Measurements from ENCODE around the gene LEUTX. TPM values are rescaled to one million over a fixed set of nuclear protein-coding genes. Genes with fewer than 3 reads are reported as not detected.

LEUTX gene
- total RNA-seq, 1 donor from 2014 or later: not detected

DNA sequence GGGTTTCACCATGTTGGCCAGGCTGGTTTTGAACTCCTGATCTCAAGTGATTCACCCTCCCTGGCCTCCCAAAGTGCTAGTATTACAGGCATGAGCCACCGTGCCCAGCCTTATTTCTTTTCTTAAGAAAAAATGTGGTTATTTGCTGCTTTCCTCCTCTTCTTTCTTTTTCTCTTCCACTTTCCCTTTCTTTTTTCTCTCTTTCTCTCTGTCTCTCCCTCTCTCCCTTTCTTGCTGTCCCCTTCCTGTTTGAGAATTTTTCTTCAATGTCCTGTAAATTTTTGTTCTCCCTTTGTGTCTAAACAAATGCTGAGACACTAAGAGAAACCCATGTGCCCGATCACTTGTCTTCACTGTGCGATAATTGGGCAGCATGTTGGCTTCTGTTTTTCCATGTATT is 2.2 kb downstream of the LEUTX start:
- no peak overlapping the region for H3K4me3 ChIP-seq
- TF ChIP-seq CTCF (IDR thresholded peaks at IDR 0.05): no peak

GRCh38 chr19:39788244-39788643 is 9.6 kb downstream of the LEUTX start:
- peaks cover 0 to 13% of the 10 kb centered on the region in 2 donors for H3K9me3 ChIP-seq
- H3K27ac ChIP-seq: no peak overlapping the region
- DNase-seq (ENCODE audit: low spot score in 2 of 2): no peak
- no peaks in the 10 kb centered on the region for H3K36me3 ChIP-seq
- no peak overlapping the region for H3K4me3 ChIP-seq
- no peaks in the 10 kb centered on the region for H3K27me3 ChIP-seq
- no peak for TF ChIP-seq CTCF (IDR thresholded peaks at IDR 0.05)
- no peaks in the 10 kb centered on the region for H3K4me1 ChIP-seq
- intact Hi-C loops (cut with DNase I): no loop called here

More for the DNA sequence above, 2.2 kb downstream of the LEUTX start:
- Histone ChIP-seq H3K27ac (no peak overlapping the region), H3K4me1 (no peaks in the 10 kb centered on the region), H3K27me3 (no peaks in the 10 kb centered on the region), H3K9me3 (no peaks in the 10 kb centered on the region), H3K36me3 (no peaks in the 10 kb centered on the region)
- intact Hi-C loops (cut with DNase I): no loop called here
- no peak for DNase-seq (ENCODE audit: low spot score in 2 of 2)

DNA sequence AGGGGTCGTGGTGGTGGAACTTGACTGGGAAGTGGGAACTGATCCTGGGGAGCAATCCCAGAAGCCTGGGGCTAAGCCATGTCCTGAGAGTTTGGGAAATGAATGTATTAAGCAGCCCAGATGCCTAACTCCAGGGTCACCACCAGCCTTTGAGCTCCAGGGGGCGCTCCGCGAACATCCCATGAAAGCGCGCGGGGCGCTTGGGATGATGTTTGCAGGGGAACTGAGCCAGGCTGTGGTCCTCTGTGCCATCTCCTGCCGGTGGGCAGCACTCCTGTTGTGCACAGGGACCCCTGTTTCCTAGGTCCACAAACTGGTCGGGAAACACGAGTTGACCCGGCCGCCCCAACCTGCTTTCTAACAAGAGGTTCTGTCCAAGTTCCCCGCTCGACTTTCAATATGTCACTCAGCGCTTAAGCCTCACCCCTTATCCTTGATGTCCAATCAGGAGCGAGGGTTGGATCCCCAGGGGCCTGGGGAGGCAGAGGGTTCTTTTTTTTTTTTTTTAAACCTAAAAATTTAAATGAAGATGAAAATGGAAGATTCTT is 14.4 kb downstream of the LEUTX start:
- no peak overlapping the region for H3K27ac ChIP-seq
- no peaks in the 10 kb centered on the region for H3K4me1 ChIP-seq
- peak; percentile 82 to 91 (median 89) for TF ChIP-seq CTCF (IDR thresholded peaks at IDR 0.05)
- intact Hi-C loops (cut with DNase I): loop anchor here (1.0 kb wide), 3 partner anchors 51 to 429 kb away; no protein-coding TSS in a partner anchor
- H3K36me3 ChIP-seq: no peaks in the 10 kb centered on the region
- peaks cover 0 to 6% of the 10 kb centered on the region in 2 donors for H3K9me3 ChIP-seq
- DNase-seq (ENCODE audit: low spot score in 2 of 2): peak; percentile 11 to 88
- no peaks in the 10 kb centered on the region for H3K27me3 ChIP-seq
- peak overlapping the region; percentile 55 to 57 for H3K4me3 ChIP-seq

GRCh38 chr19:39795001-39795400 is 16.3 kb downstream of the LEUTX start:
- no peaks in the 10 kb centered on the region for H3K9me3 ChIP-seq
- H3K27ac ChIP-seq: no peak overlapping the region
- TF ChIP-seq CTCF (IDR thresholded peaks at IDR 0.05): no peak
- no peak overlapping the region for H3K4me3 ChIP-seq
- no peaks in the 10 kb centered on the region for H3K27me3 ChIP-seq
- intact Hi-C loops (cut with DNase I): no loop called here
- no peaks in the 10 kb centered on the region for H3K36me3 ChIP-seq
- H3K4me1 ChIP-seq: no peaks in the 10 kb centered on the region
- no peak for DNase-seq (ENCODE audit: low spot score in 2 of 2)

DNA sequence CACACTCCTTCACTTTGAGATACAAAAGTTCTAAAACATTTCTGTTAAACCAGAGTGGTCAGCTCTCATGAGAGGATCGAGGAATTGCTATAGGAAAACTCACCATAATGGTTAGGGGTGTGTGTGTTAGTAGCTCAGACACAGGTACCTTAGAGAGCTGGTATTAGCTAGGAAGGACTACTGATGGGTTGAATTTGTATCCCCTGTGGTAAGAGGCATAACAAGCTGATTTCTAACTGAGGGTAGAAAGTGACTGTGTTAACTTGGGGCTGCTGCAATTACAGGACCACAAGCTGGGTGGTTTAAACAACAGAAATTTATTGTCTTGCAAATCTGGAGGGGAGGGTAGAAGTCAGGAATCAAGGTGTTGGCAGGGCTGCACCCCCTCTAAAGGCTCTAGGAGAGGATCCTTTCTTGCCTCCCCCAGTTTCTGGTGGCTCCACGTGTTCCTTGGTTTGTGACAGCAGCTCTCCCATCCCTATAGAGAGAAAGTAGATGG is 17.4 kb downstream of the LEUTX start:
- Histone ChIP-seq H3K27me3 (no peaks in the 10 kb centered on the region), H3K27ac (no peak overlapping the region), H3K9me3 (no peaks in the 10 kb centered on the region), H3K4me3 (no peak overlapping the region), H3K36me3 (no peaks in the 10 kb centered on the region), H3K4me1 (no peaks in the 10 kb centered on the region)
- no peak for DNase-seq (ENCODE audit: low spot score in 2 of 2)
- intact Hi-C loops (cut with DNase I): no loop called here
- no peak for TF ChIP-seq CTCF (IDR thresholded peaks at IDR 0.05)

- H3K4me1 ChIP-seq: no peaks in the 10 kb centered on the region
- H3K4me3 ChIP-seq: no peak overlapping the region
- no peaks in the 10 kb centered on the region for H3K9me3 ChIP-seq
- intact Hi-C loops (cut with DNase I): no loop called here
- DNase-seq (ENCODE audit: low spot score in 2 of 2): no peak
- H3K27me3 ChIP-seq: no peaks in the 10 kb centered on the region
- no peak for TF ChIP-seq CTCF (IDR thresholded peaks at IDR 0.05)
- H3K27ac ChIP-seq: no peak overlapping the region
- no peaks in the 10 kb centered on the region for H3K36me3 ChIP-seq
These were observed 18.4 kb downstream of the LEUTX start for GRCh38 chr19:39797083-39797482.

Measured in ascending aorta (tissue), 2 donors.